BLaER1 treated with 17β-estradiol and CSF1 and Interleukin-3, amounts not matched to agents 10 nM and 100 nM (cell line): ENCODE measurements around the gene ALG14.

ENCODE experiments used
- H3K27ac ChIP-seq, 11 experiments: shearing (Covaris generic); formaldehyde crosslinking; 2 replicates each; pipeline ENCODE4 v1.8.1; 2022
- H3K27me3 ChIP-seq, 11 experiments: shearing (Covaris generic); formaldehyde crosslinking; 2 replicates each; pipeline ENCODE4 v1.8.1; 2022
- H3K36me3 ChIP-seq, 11 experiments: shearing (Covaris generic); formaldehyde crosslinking; 2 replicates each; pipeline ENCODE4 v1.8.1; 2022
- H3K4me1 ChIP-seq, 10 experiments: shearing (Covaris generic); formaldehyde crosslinking; 2 replicates each; pipeline ENCODE4 v1.8.1; 2022
- H3K4me2 ChIP-seq, 11 experiments: shearing (Covaris generic); formaldehyde crosslinking; 2 replicates each; pipeline ENCODE4 v1.8.1; 2022
- H3K4me3 ChIP-seq, 10 experiments: shearing (Covaris generic); formaldehyde crosslinking; 2 replicates each; pipeline ENCODE4 v1.8.1; 2022
- H3K9ac ChIP-seq, 11 experiments: shearing (Covaris generic); formaldehyde crosslinking; 2 replicates each; pipeline ENCODE4 v1.8.1; 2022
- H3K9me3 ChIP-seq, 11 experiments: shearing (Covaris generic); formaldehyde crosslinking; replicated peaks in 1 of 11; 2 replicates each; pipeline ENCODE4 v1.8.1; 2022
- H4K20me1 ChIP-seq, 11 experiments: shearing (Covaris generic); formaldehyde crosslinking; 2 replicates each; pipeline ENCODE4 v1.8.1; 2022
- Cebpa-rat ChIP-seq, 11 experiments: shearing (Covaris generic); IDR thresholded peaks; 2 replicates each; pipeline ENCODE4 v1.8.1; 2022

ALG14 gene

GRCh38 chr1:94966033-94966432 lies 106.7 kb downstream of the ALG14 start:
- H3K9me3 ChIP-seq = no peaks in the 10 kb centered on the region
- peaks cover 15 to 29% (median 23%) of the 10 kb centered on the region in 10 experiments for H3K4me1 ChIP-seq

GRCh38 chr1:94963864-94964263 lies 108.9 kb downstream of the ALG14 start:
- H3K27ac ChIP-seq = no peak overlapping the region; a peak in 1 of 22 replicates
- no peak overlapping the region for H3K9ac ChIP-seq
- peak overlapping the region in 1 of 11 experiments; percentile 72; a peak in 3 of 22 replicates for H3K4me2 ChIP-seq
- H3K9me3 ChIP-seq = no peaks in the 10 kb centered on the region
- no peaks in the 10 kb centered on the region for H3K27me3 ChIP-seq
- no peak for TF ChIP-seq Cebpa-rat (IDR thresholded peaks at IDR 0.05)
- peaks cover 17 to 32% (median 27%) of the 10 kb centered on the region in 10 experiments for H3K4me1 ChIP-seq
- no peaks in the 10 kb centered on the region for H4K20me1 ChIP-seq
- H3K4me3 ChIP-seq = no peak overlapping the region
- H3K36me3 ChIP-seq = no peaks in the 10 kb centered on the region

More at GRCh38 chr1:94966033-94966432, 106.7 kb downstream of the ALG14 start:
- no peak for TF ChIP-seq Cebpa-rat (IDR thresholded peaks at IDR 0.05)
- H3K36me3 ChIP-seq = no peaks in the 10 kb centered on the region
- no peak overlapping the region for H3K4me2 ChIP-seq
- no peaks in the 10 kb centered on the region for H4K20me1 ChIP-seq
- H3K4me3 ChIP-seq = no peak overlapping the region
- H3K27me3 ChIP-seq = no peaks in the 10 kb centered on the region
- H3K27ac ChIP-seq = no peak overlapping the region
- no peak overlapping the region for H3K9ac ChIP-seq

GRCh38 chr1:94962409-94963265 lies 110.1 kb downstream of the ALG14 start:
- Histone ChIP-seq H3K27ac (peak overlapping the region; percentile 56 to 91 (median 87)), H4K20me1 (no peaks in the 10 kb centered on the region), H3K4me2 (peak overlapping the region; percentile 64 to 95 (median 83)), H3K27me3 (no peaks in the 10 kb centered on the region), H3K36me3 (no peaks in the 10 kb centered on the region), H3K4me1 (peaks cover 17 to 32% (median 27%) of the 10 kb centered on the region in 10 experiments), H3K9me3 (no peaks in the 10 kb centered on the region), H3K4me3 (peak overlapping the region; percentile 37 to 63 (median 51); a peak in 18 of 20 replicates), H3K9ac (peak overlapping the region; percentile 60 to 80 (median 73); a peak in 21 of 22 replicates)
- TF ChIP-seq Cebpa-rat (IDR thresholded peaks at IDR 0.05) = peak in 4 of 11 experiments; percentile 7 to 71 (median 32); a peak in 4 of 22 replicates

GRCh38 chr1:94961988-94962387 lies 110.8 kb downstream of the ALG14 start:
- H3K27ac ChIP-seq = peak overlapping the region; percentile 56 to 91 (median 87); a peak in 21 of 22 replicates
- H3K4me3 ChIP-seq = peak overlapping the region in 5 of 10 experiments; percentile 38 to 54 (median 53); a peak in 5 of 20 replicates
- no peaks in the 10 kb centered on the region for H3K36me3 ChIP-seq
- peak overlapping the region in 10 of 11 experiments; percentile 60 to 80 (median 74); a peak in 12 of 22 replicates for H3K9ac ChIP-seq
- H3K4me2 ChIP-seq = peak overlapping the region in 10 of 11 experiments; percentile 64 to 95 (median 84); a peak in 20 of 22 replicates
- H3K9me3 ChIP-seq = no peaks in the 10 kb centered on the region
- peaks cover 17 to 32% (median 27%) of the 10 kb centered on the region in 10 experiments for H3K4me1 ChIP-seq
- H3K27me3 ChIP-seq = no peaks in the 10 kb centered on the region
- no peak for TF ChIP-seq Cebpa-rat (IDR thresholded peaks at IDR 0.05)
- H4K20me1 ChIP-seq = no peaks in the 10 kb centered on the region

- H3K4me1 ChIP-seq = peaks cover 17 to 32% (median 27%) of the 10 kb centered on the region in 10 experiments
- H3K27me3 ChIP-seq = no peaks in the 10 kb centered on the region
- H3K27ac ChIP-seq = peak overlapping the region in 9 of 11 experiments; percentile 46 to 91 (median 86); a peak in 13 of 22 replicates
- no peaks in the 10 kb centered on the region for H4K20me1 ChIP-seq
- H3K9me3 ChIP-seq = no peaks in the 10 kb centered on the region
- no peak for TF ChIP-seq Cebpa-rat (IDR thresholded peaks at IDR 0.05)
- peak overlapping the region in 10 of 11 experiments; percentile 41 to 95 (median 82); a peak in 17 of 22 replicates for H3K4me2 ChIP-seq
- H3K36me3 ChIP-seq = no peaks in the 10 kb centered on the region
- no peak overlapping the region for H3K9ac ChIP-seq
- H3K4me3 ChIP-seq = no peak overlapping the region
These were observed 111.2 kb downstream of the ALG14 start for GRCh38 chr1:94961582-94961981.

GRCh38 chr1:94958081-94958480 lies 114.7 kb downstream of the ALG14 start:
- H3K27me3 ChIP-seq = no peaks in the 10 kb centered on the region
- H4K20me1 ChIP-seq = no peaks in the 10 kb centered on the region
- no peak overlapping the region for H3K4me2 ChIP-seq
- H3K9ac ChIP-seq = no peak overlapping the region
- no peak overlapping the region for H3K27ac ChIP-seq
- peaks cover 0 to 3% (median 0%) of the 10 kb centered on the region in 11 experiments; a peak in 3 of 22 replicates for H3K9me3 ChIP-seq
- peaks cover 15 to 26% (median 22%) of the 10 kb centered on the region in 10 experiments for H3K4me1 ChIP-seq
- no peak for TF ChIP-seq Cebpa-rat (IDR thresholded peaks at IDR 0.05)
- no peaks in the 10 kb centered on the region for H3K36me3 ChIP-seq
- H3K4me3 ChIP-seq = no peak overlapping the region

GRCh38 chr1:94955767-94956632 lies 116.8 kb downstream of the ALG14 start:
- H3K36me3 ChIP-seq = no peaks in the 10 kb centered on the region
- H3K27ac ChIP-seq = no peak overlapping the region
- no peak for TF ChIP-seq Cebpa-rat (IDR thresholded peaks at IDR 0.05)
- no peak overlapping the region for H3K4me3 ChIP-seq
- H3K9ac ChIP-seq = no peak overlapping the region
- no peaks in the 10 kb centered on the region for H3K27me3 ChIP-seq
- H3K9me3 ChIP-seq = peaks cover 0 to 6% (median 0%) of the 10 kb centered on the region in 11 experiments; a peak in 3 of 22 replicates
- no peak overlapping the region for H3K4me2 ChIP-seq
- H4K20me1 ChIP-seq = no peaks in the 10 kb centered on the region
- peaks cover 1 to 6% (median 4%) of the 10 kb centered on the region in 10 experiments for H3K4me1 ChIP-seq

- no peaks in the 10 kb centered on the region for H4K20me1 ChIP-seq
- no peak overlapping the region for H3K27ac ChIP-seq
- H3K9me3 ChIP-seq = peaks cover 0 to 6% (median 0%) of the 10 kb centered on the region in 11 experiments; a peak in 3 of 22 replicates
- no peak overlapping the region for H3K9ac ChIP-seq
- H3K4me3 ChIP-seq = no peak overlapping the region
- no peaks in the 10 kb centered on the region for H3K27me3 ChIP-seq
- H3K4me1 ChIP-seq = no peaks in the 10 kb centered on the region
- H3K4me2 ChIP-seq = no peak overlapping the region
- no peak for TF ChIP-seq Cebpa-rat (IDR thresholded peaks at IDR 0.05)
- no peaks in the 10 kb centered on the region for H3K36me3 ChIP-seq
These were observed 118.2 kb downstream of the ALG14 start for GRCh38 chr1:94954263-94955220.
